A549 (cell line): ENCODE results near the gene SYK. TPM values are rescaled to one million over a fixed set of nuclear protein-coding genes. Genes with fewer than 3 reads are reported as not detected.

Source experiments
- ATAC-seq, 2 experiments: fragments of 200-7000 bp in 1 of 2; fragments of >200 bp in 1 of 2; cut with Nextera tagmentation in 1 of 2; cut with Tn5 transposase in 1 of 2; 3 replicates each; pipeline versions ENCODE4 v1.8.0 to v1.9.1; 2018 to 2020; ENCODE audit warnings: mild to moderate bottlenecking in 1 of 2, moderate library complexity in 1 of 2
- CTCF ChIA-PET: fragments of 300-600 bp; sonication (Branson Sonifier 250); formaldehyde crosslinking; extraction: SDS; loops from one replicate; lab custom pipeline; 2021; ENCODE audit warnings: antibody characterized with exemption, inconsistent platforms; lab: Yijun Ruan, JAX
- POLR2A ChIA-PET: fragments of 350-600 bp; formaldehyde crosslinking; extraction: SDS; loops from one replicate; lab custom pipeline; 2021; ENCODE audit warnings: antibody characterized with exemption, inconsistent platforms; lab: Yijun Ruan, JAX
- DNase-seq, 2 experiments: peaks; one replicate each; pipeline versions ENCODE4 v3.0.0 to v3.0.0-alpha.2; 2011 to 2016; ENCODE audit warnings: low read depth in 1 of 2, low spot score in 1 of 2
- FAIRE-seq: peaks from 2 replicates; lab custom pipeline; 2011; peaks lifted over from hg19 to GRCh38; lab: Jason Lieb, UNC
- H3K27ac ChIP-seq, 2 experiments: fragments of >200 bp; sonication (Bioruptor Twin); formaldehyde crosslinking; 3 replicates each; pipeline ENCODE4 v1.5.1; 2016 to 2017
- H3K4me1 ChIP-seq: fragments of >200 bp; sonication (Bioruptor Twin); formaldehyde crosslinking; 3 replicates; pipeline ENCODE4 v1.6.1; 2016
- H3K4me2 ChIP-seq: fragments of >200 bp; sonication (Bioruptor Twin); formaldehyde crosslinking; 3 replicates; pipeline ENCODE4 v1.6.1; 2016
- H3K4me3 ChIP-seq: fragments of >200 bp; sonication (Bioruptor Twin); formaldehyde crosslinking; 3 replicates; pipeline ENCODE4 v1.5.1; 2016
- H3K9me3 ChIP-seq: fragments of >200 bp; sonication (Bioruptor Twin); formaldehyde crosslinking; 3 replicates; pipeline ENCODE4 v1.6.1; 2016
- BHLHE40 ChIP-seq: IDR thresholded peaks from 2 replicates; pipeline ENCODE4 v1.6.1; 2012; ENCODE audit warnings: low read depth, low read length, inconsistent platforms
- CBX2 ChIP-seq: fragments of 200-600 bp; sonication (generic); IDR thresholded peaks from 2 replicates; pipeline ENCODE4 v1.6.1; 2016; ENCODE audit warnings: low read depth, mild to moderate bottlenecking, borderline replicate concordance
- CEBPB ChIP-seq, 2 experiments: fragments of >200 bp in 1 of 2; sonication (Bioruptor Twin) in 1 of 2; formaldehyde crosslinking in 1 of 2; IDR thresholded peaks; 2 replicates each; pipeline ENCODE4 v1.6.1; 2012 to 2016
- EHMT2 ChIP-seq: fragments of 200-600 bp; sonication (generic); IDR thresholded peaks from 2 replicates; pipeline ENCODE4 v1.6.1; 2016; ENCODE audit warnings: antibody characterized with exemption, low read depth, mild to moderate bottlenecking, moderate library complexity
- FOSB ChIP-seq: fragments of 250-450 bp; sonication (Bioruptor Pico); IDR thresholded peaks from 2 replicates; pipeline ENCODE4 v1.5.0; 2020; ENCODE audit warnings: mild to moderate bottlenecking, moderate library complexity
- FOXS1 ChIP-seq: fragments of 250-450 bp; sonication (Bioruptor Pico); IDR thresholded peaks from 2 replicates; pipeline ENCODE4 v1.5.0; 2020; ENCODE audit warnings: mild to moderate bottlenecking, moderate library complexity
- HOXB13 ChIP-seq: fragments of 250-450 bp; sonication (Bioruptor Pico); IDR thresholded peaks from 2 replicates; pipeline ENCODE4 v1.5.0; 2020; ENCODE audit warnings: low read depth, mild to moderate bottlenecking, moderate library complexity
- HOXB5 ChIP-seq: fragments of 250-450 bp; sonication (Bioruptor Pico); IDR thresholded peaks from 2 replicates; pipeline ENCODE4 v1.5.0; 2020; ENCODE audit warnings: mild to moderate bottlenecking, moderate library complexity
- JUN ChIP-seq, 2 experiments: fragments of >200 bp; sonication (Bioruptor Twin); formaldehyde crosslinking; IDR thresholded peaks; 2 replicates in 1 of 2; 3 replicates in 1 of 2; pipeline ENCODE4 v1.6.1; 2016 to 2017
- JUNB ChIP-seq: fragments of >200 bp; sonication (Bioruptor Twin); formaldehyde crosslinking; IDR thresholded peaks from 2 replicates; pipeline ENCODE4 v1.6.1; 2016
- KDM1A ChIP-seq: fragments of 200-600 bp; sonication (generic); IDR thresholded peaks from 2 replicates; pipeline ENCODE4 v1.6.1; 2016; ENCODE audit warnings: low read depth, mild to moderate bottlenecking
- MAFK ChIP-seq: fragments of 450-650 bp; IDR thresholded peaks from 2 replicates; pipeline ENCODE4 v1.6.1; 2014; ENCODE audit not compliant: partially characterized antibody
- MAZ ChIP-seq: fragments of 150-350 bp; IDR thresholded peaks from 2 replicates; pipeline ENCODE4 v1.6.1; 2014; ENCODE audit warnings: antibody characterized with exemption, low read depth, low read length, borderline replicate concordance
- MYC ChIP-seq: IDR thresholded peaks from 2 replicates; pipeline ENCODE4 v1.6.1; 2012; ENCODE audit warnings: mild to moderate bottlenecking, inconsistent platforms, low read length, improper control_type of control experiment, borderline replicate concordance
- PHF8 ChIP-seq: fragments of 200-600 bp; sonication (generic); IDR thresholded peaks from 2 replicates; pipeline ENCODE4 v1.6.1; 2016; ENCODE audit warnings: low read depth, mild to moderate bottlenecking, antibody characterized with exemption, moderate library complexity, borderline replicate concordance
- POLR2AphosphoS2 ChIP-seq: conservative IDR thresholded peaks from 2 replicates; pipeline ENCODE4 v1.6.1; 2012; ENCODE audit warnings: low read length, improper control_type of control experiment, inconsistent platforms
- RARB ChIP-seq: fragments of 250-450 bp; sonication (Bioruptor Pico); IDR thresholded peaks from 2 replicates; pipeline ENCODE4 v1.8.0; 2021; ENCODE audit warnings: mild to moderate bottlenecking, moderate library complexity
- RNF2 ChIP-seq: fragments of 200-600 bp; sonication (generic); IDR thresholded peaks from 2 replicates; pipeline ENCODE4 v1.6.1; 2016; ENCODE audit warnings: low read depth, mild to moderate bottlenecking, antibody characterized with exemption, moderate library complexity, borderline replicate concordance
- SMC3 ChIP-seq: fragments of >200 bp; sonication (Bioruptor Twin); formaldehyde crosslinking; IDR thresholded peaks from 3 replicates; pipeline ENCODE4 v1.6.1; 2018; ENCODE audit warnings: inconsistent platforms
- ZC3H11A ChIP-seq: fragments of 450-650 bp; IDR thresholded peaks from 2 replicates; pipeline ENCODE4 v1.6.1; 2014; ENCODE audit warnings: antibody characterized with exemption, mild to moderate bottlenecking
- WGBS: methylation state at CpG from one replicate; pipeline ENCODE4 v1.1.6; 2017; ENCODE audit errors: missing lambda C conversion rate; 5-methylcytosine and 5-hydroxymethylcytosine counted together
- polyA plus RNA-seq, 4 experiments: library from polyadenylated mRNA; depleted of rRNA in 3 of 4; stranded (reverse); fragments of >200 nt; fragmentation: RNase III in 1 of 4; extraction: RNeasy Plus Mini Kit Qiagen cat#74134 plus additional on column Dnase treatment in 1 of 4; gene quantifications; 2 replicates in 3 of 4; 3 replicates in 1 of 4; pipeline ENCODE4 v1.2.3, GENCODE V29; 2011 to 2017
- TF ChIP-seq, protein P1 (sequence below): IDR thresholded peaks from 2 replicates; pipeline ENCODE4 v1.6.1; 2012; ENCODE audit warnings: low read depth, borderline replicate concordance
- TF ChIP-seq, protein P2 (sequence below): fragments of 200-600 bp; sonication (generic); IDR thresholded peaks from 2 replicates; pipeline ENCODE4 v1.6.1; 2016; ENCODE audit warnings: antibody characterized with exemption, mild to moderate bottlenecking, moderate library complexity
- TF ChIP-seq, protein P3 (sequence below): IDR thresholded peaks from 2 replicates; pipeline ENCODE4 v1.6.1; 2012

SYK gene
- polyA plus RNA-seq, 2 of the 4 experiments (the other 2 are of a cell fraction) = 0.01 to 0.03 TPM

DNA sequence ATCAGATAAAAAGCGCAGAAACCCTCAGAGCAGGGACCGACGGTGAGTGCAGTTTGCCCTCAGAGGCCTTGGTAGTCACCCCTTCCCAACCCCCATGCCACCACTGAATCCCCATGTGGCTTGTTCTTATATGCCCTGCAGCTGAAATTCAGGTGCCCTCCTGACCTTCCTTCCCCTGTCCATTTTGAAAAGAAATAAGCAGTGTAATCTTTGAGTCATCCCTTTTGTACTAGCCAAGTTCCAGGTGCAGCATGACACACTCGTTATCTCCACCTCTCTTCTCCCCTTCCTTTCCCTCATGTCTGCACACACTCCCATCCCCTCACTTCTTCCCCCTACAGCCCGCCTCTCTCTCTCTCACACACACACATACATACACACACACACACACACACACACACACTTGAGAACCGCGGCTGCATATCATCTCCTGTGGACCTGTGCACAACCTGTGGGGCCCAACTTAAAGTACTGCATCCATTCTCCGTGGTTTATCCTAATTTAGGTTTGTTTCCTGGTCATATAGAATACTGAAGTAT, 53.1 kb downstream of the SYK start:
- CTCF ChIA-PET = no interaction called here
- Histone ChIP-seq H3K4me1 (no peaks in the 10 kb centered on the region), H3K27ac (no peak overlapping the region), H3K9me3 (no peaks in the 10 kb centered on the region), H3K4me3 (no peak overlapping the region), H3K4me2 (no peak overlapping the region)
- no peak for DNase-seq
- ATAC-seq = no peak
- TF ChIP-seq HOXB5 (CRISPR knock-in tag) (no peak), CBX2 (no peak), JUN (IDR thresholded peaks at IDR 0.05) (no peak), FOSB (CRISPR knock-in tag) (no peak), EHMT2 (no peak), KDM1A (no peak), FOXS1 (CRISPR knock-in tag) (no peak)
- 44% methylated on average over 8 of the region's 8 CpGs for WGBS
- POLR2A ChIA-PET = no interaction called here
- no peak for FAIRE-seq

DNA sequence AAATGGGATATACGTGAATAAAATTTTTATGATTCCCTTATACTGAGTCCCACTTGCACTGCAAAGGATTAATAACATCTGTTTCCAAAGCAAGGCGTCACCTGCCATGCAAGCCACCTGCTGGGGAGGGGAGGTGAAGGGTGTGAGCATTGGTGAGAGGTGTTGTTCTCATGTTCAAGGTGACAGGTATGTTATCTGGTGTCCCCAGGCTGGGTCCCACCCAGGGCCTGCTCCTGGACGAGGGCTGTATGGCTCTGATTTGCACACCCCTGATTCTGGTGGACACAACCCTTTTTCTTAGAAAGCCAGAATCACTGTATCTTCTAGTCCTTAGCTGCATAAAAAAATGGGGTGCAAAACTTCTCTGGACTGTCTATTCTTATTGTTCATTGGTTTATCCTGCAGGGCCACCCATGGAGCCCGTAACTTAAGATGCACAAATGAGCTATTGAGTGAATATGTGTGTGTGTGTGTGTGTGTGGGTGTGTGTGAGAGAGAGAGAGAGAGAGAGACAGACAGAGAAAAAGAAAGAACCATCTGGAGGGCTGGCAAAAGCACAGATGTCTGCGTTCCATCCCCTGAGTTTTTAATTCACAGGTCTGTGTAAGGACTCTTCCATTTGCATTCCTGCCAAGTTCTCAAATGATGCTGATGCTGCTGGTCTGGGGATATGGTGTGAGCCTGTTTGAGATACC, 53.7 kb downstream of the SYK start:
- POLR2A ChIA-PET = no interaction called here
- Histone ChIP-seq H3K27ac (no peak overlapping the region), H3K9me3 (no peaks in the 10 kb centered on the region), H3K4me3 (no peak overlapping the region), H3K4me1 (no peaks in the 10 kb centered on the region), H3K4me2 (no peak overlapping the region)
- FAIRE-seq = no peak
- CTCF ChIA-PET = no interaction called here
- TF ChIP-seq CEBPB (IDR thresholded peaks at IDR 0.05) (no peak), SMC3 (no peak), MAFK (no peak), HOXB13 (no peak), BHLHE40 (no peak), CBX2 (no peak)
- ATAC-seq = no peak
- no peak for DNase-seq
- 45% methylated on average over 5 of the region's 5 CpGs for WGBS

DNA sequence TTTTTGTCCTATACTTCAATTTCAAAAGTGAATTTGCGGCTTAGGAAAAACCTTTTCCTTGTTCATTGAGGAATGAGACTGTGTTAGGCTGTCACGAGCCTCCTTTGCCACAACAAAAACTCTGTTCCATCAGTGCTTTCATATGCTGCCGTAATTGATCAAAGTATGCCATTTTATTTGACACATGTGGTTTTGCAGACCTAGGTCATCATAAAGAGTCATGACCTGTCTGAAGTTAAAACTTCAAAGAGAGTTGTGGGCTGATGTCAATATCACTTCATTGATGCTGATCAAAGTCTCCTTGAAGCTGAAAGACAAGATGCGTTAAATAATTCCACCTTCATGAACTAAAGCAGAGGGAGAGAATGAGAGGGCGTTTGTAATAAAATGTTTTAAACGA, 55.5 kb downstream of the SYK start:
- no peak overlapping the region for H3K4me2 ChIP-seq
- no peak for DNase-seq
- TF ChIP-seq MAZ = no peak
- TF ChIP-seq, all 56 proteins: peak for 0
- ChIA-PET CTCF (no interaction called here), POLR2A (no interaction called here)
- Histone ChIP-seq H3K9me3 (no peaks in the 10 kb centered on the region), H3K4me3 (no peak overlapping the region), H3K4me1 (no peaks in the 10 kb centered on the region), H3K27ac (no peak overlapping the region)
- 24% methylated on average over 6 of the region's 6 CpGs for WGBS
- FAIRE-seq (no peak), ATAC-seq (no peak)

DNA sequence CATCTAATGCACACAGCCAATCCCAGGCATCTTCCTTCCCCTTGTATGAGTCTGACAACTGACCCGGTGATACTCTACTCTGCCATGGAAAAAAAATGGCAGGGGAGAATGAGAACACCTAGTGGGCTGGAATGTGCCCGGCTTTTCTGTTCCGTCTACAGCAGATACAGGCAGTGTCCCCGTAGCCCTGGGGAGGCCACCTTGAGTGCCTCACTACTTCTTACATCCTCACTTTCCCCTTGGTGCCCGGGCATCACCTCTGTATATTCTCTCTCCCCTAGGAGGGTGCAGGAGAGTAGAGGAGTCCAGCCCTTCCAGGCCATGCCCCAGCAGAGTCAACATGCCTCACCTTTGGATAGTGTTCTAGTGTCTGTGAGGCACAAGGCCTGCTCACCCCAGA, 56.2 kb downstream of the SYK start:
- WGBS = 26% methylated on average over 5 of the region's 5 CpGs
- no peak overlapping the region for H3K4me3 ChIP-seq
- FAIRE-seq (no peak), ATAC-seq (no peak), DNase-seq (no peak)
- no peak overlapping the region for H3K4me2 ChIP-seq
- ChIA-PET CTCF (no interaction called here), POLR2A (no interaction called here)
- no peak overlapping the region for H3K27ac ChIP-seq
- no peaks in the 10 kb centered on the region for H3K9me3 ChIP-seq
- TF ChIP-seq BHLHE40 (no peak), ZC3H11A (no peak), JUNB (no peak)
- TF ChIP-seq, all 56 proteins: peak for 0
- H3K4me1 ChIP-seq = no peaks in the 10 kb centered on the region

DNA sequence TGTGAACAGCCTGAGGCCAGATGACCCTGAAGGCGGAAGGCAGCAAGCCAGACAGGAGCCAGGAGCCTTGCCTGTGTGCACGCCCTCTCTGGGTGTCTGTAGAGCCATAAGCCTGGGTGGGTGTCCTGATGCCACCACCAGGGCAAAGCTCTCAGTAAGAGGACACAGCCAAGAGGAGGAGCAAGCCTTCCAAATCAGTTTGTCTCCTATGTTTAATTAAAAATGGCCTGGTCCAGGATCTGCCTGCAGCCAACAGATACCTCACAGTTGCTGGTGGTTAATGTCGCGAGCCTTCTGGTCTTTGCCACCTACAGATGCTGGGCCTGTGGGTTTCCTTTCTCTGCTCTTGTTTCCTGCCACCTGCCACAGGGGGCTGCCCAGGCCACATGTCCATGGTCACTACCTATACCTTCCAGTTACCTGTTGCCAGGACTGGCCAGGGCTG, 56.9 kb downstream of the SYK start:
- FAIRE-seq = no peak
- Histone ChIP-seq H3K4me1 (no peaks in the 10 kb centered on the region), H3K9me3 (no peaks in the 10 kb centered on the region), H3K27ac (no peak overlapping the region), H3K4me3 (no peak overlapping the region), H3K4me2 (no peak overlapping the region)
- ATAC-seq = no peak
- 66% methylated on average over 4 of the region's 4 CpGs for WGBS
- DNase-seq = no peak
- TF ChIP-seq JUN (IDR thresholded peaks at IDR 0.05) (no peak), RARB (CRISPR knock-in tag) (no peak), ZC3H11A (no peak), POLR2AphosphoS2 (no peak), PHF8 (no peak), RNF2 (no peak), CEBPB (IDR thresholded peaks at IDR 0.05) (no peak), MYC (no peak), CBX2 (no peak)
- TF ChIP-seq, protein P1, sequence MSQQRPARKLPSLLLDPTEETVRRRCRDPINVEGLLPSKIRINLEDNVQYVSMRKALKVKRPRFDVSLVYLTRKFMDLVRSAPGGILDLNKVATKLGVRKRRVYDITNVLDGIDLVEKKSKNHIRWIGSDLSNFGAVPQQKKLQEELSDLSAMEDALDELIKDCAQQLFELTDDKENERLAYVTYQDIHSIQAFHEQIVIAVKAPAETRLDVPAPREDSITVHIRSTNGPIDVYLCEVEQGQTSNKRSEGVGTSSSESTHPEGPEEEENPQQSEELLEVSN = no peak
- TF ChIP-seq, protein P2, sequence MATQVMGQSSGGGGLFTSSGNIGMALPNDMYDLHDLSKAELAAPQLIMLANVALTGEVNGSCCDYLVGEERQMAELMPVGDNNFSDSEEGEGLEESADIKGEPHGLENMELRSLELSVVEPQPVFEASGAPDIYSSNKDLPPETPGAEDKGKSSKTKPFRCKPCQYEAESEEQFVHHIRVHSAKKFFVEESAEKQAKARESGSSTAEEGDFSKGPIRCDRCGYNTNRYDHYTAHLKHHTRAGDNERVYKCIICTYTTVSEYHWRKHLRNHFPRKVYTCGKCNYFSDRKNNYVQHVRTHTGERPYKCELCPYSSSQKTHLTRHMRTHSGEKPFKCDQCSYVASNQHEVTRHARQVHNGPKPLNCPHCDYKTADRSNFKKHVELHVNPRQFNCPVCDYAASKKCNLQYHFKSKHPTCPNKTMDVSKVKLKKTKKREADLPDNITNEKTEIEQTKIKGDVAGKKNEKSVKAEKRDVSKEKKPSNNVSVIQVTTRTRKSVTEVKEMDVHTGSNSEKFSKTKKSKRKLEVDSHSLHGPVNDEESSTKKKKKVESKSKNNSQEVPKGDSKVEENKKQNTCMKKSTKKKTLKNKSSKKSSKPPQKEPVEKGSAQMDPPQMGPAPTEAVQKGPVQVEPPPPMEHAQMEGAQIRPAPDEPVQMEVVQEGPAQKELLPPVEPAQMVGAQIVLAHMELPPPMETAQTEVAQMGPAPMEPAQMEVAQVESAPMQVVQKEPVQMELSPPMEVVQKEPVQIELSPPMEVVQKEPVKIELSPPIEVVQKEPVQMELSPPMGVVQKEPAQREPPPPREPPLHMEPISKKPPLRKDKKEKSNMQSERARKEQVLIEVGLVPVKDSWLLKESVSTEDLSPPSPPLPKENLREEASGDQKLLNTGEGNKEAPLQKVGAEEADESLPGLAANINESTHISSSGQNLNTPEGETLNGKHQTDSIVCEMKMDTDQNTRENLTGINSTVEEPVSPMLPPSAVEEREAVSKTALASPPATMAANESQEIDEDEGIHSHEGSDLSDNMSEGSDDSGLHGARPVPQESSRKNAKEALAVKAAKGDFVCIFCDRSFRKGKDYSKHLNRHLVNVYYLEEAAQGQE = no peak
- TF ChIP-seq, protein P3, sequence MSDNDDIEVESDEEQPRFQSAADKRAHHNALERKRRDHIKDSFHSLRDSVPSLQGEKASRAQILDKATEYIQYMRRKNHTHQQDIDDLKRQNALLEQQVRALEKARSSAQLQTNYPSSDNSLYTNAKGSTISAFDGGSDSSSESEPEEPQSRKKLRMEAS = no peak
- CTCF ChIA-PET = no interaction called here
- POLR2A ChIA-PET = no interaction called here
